GM19351 (cell line): ENCODE measurements around the gene TNXB.

Experiments
- ATAC-seq: cut with Tn5 transposase; IDR thresholded peaks from one replicate; pipeline ENCODE4 v1.9.1; 2021; ENCODE audit warnings: mild to moderate bottlenecking, moderate library complexity; ENCODE audit not compliant: unreplicated experiment

Gene TNXB

GRCh38 chr6:32140420-32141046 is 31.4 kb upstream of the TNXB start:
- no peak for ATAC-seq

- ATAC-seq, result no peak
Measured at GRCh38 chr6:32139590-32139989, 30.5 kb upstream of the TNXB start.

GRCh38 chr6:32137454-32137853 is 28.3 kb upstream of the TNXB start:
- ATAC-seq, result no peak

GRCh38 chr6:32133786-32134185 is 24.6 kb upstream of the TNXB start:
- no peak for ATAC-seq

GRCh38 chr6:32132110-32132509 is 23.0 kb upstream of the TNXB start:
- no peak for ATAC-seq

- no peak for ATAC-seq
Measured at GRCh38 chr6:32131439-32131948, 22.4 kb upstream of the TNXB start.

GRCh38 chr6:32129297-32130088 is 20.4 kb upstream of the TNXB start:
- ATAC-seq, result no peak

- no peak for ATAC-seq
Measured at GRCh38 chr6:32128751-32129296, 19.7 kb upstream of the TNXB start.

- ATAC-seq, result peak; percentile 89
Measured at GRCh38 chr6:32127717-32128592, 18.8 kb upstream of the TNXB start, which contains the start of gene ATF6B. TSS of gene ATF6B (minus strand) at chr6:32128246. CDS start at chr6:32128207, 39 bp downstream.

- no peak for ATAC-seq
Measured at GRCh38 chr6:32127409-32127716, 18.2 kb upstream of the TNXB start.

GRCh38 chr6:32126880-32127279 is 17.7 kb upstream of the TNXB start:
- no peak for ATAC-seq

GRCh38 chr6:32123681-32124080 is 14.5 kb upstream of the TNXB start:
- no peak for ATAC-seq

GRCh38 chr6:32120573-32121059 is 11.5 kb upstream of the TNXB start:
- ATAC-seq, result no peak

- no peak for ATAC-seq
Measured at GRCh38 chr6:32118782-32119628, 9.9 kb upstream of the TNXB start.

GRCh38 chr6:32117461-32117860 is 8.3 kb upstream of the TNXB start:
- ATAC-seq, result no peak

GRCh38 chr6:32116674-32117073 is 7.5 kb upstream of the TNXB start:
- no peak for ATAC-seq

GRCh38 chr6:32115623-32116022 is 6.5 kb upstream of the TNXB start:
- ATAC-seq, result no peak

GRCh38 chr6:32114796-32115195 is 5.7 kb upstream of the TNXB start:
- ATAC-seq, result no peak

GRCh38 chr6:32113386-32114352 is 4.5 kb upstream of the TNXB start:
- ATAC-seq, result no peak
